Ramos (cell line): ENCODE results near the gene EFNA5.

Experiments used
- in situ Hi-C: fragments of 300-500 bp; cut with MboI; formaldehyde crosslinking; loops from one replicate; pipeline ENCODE4 v1.14.3; 2022; ENCODE audit warnings: low sequenced_read_pairs; ENCODE audit not compliant: unreplicated experiment

Gene EFNA5

GRCh38 chr5:107673368-107674136 is 2.8 kb upstream of the EFNA5 start:
- in situ Hi-C loops, result no loop called here

- in situ Hi-C loops, result no loop called here
These were observed 2.3 kb upstream of the EFNA5 start for GRCh38 chr5:107673039-107673367.

DNA sequence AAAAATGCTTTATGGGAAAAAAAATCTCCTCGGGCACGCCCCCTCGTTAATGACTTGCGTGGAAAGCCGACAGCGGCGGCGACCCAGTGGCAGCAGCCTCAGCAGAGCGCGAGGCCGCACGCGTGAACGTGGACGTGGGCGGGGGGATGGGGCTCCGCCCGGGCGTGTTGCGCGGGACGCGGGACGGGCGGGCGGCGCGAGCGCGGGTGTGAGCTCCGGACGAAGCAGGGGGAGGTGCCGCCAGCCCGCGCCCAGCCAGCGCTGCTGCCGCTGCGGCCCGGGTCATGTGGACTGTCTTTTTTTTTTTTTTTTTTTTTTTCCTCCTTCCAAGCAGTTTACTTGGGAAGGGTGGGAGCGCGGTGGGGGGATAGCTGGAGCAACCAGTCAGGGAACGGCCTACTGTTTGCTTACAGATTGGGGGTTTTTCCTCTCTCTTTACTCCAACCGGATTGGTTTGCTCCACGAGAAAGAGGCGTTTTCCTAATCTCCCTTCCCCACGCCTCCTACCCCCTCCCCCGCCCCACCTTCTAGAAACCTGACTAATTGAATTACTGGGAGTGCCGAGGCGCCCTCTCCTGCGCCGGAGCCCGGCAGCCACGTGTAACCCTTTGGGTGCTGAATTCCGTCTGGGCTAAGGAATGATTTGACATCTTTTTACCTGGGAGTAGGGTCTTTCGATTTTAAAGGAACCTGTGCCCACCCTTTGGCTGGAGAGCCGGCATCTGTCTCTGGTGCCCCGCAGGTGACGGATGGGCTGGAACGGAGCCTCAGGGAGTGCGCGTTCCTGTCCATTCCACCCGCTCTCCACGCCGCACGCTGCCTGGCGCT is 1.7 kb upstream of the EFNA5 start:
- in situ Hi-C loops, result no loop called here

GRCh38 chr5:107671742-107672210 is 1.0 kb upstream of the EFNA5 start:
- in situ Hi-C loops, result no loop called here

GRCh38 chr5:107670087-107670931 is 428 bp downstream of the EFNA5 start:
- in situ Hi-C loops, result no loop called here

DNA sequence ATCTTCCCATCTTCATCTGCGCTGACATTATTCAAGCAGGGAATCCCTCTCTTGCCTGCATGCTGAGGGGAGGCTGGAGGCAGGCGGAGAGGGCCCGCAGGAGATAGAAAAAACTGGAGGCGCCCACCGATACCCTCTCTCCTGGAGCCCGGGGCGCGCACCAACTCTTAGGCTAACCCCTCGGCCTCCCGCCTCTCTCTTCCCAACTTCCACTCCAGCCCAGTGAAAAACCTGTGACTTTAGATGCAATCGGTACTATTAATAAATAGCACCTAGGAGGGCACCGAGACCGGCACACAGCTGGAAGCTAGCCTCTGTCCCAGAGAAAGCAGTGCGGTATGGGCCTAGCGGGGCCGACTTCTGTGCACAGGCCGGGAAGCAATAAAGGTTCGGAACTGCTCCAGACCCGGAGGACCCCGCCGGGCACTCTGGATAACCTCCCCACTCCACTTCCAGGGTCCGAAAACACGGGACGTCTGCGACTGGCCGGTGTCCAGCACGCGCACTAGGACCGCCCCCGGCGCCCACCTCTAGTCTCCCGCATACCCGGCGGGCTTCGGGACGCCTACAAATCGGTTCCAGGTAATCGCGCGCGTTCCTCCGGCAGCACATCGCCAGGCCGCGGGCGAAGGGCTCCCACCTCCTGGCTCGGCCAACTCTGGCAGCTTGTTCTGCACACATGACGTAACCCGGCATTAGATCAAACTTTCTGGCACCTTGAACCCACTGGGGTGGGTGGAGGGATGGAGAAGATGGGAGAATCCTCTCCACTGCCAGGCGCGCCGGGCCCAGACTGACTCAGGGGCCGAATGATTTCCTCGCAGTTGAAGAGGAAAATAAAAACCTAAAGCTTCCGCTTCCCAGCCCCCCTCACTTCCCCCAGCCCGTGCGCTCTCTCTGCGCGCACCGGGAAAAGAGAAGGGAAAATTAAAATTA is 1.4 kb downstream of the EFNA5 start:
- in situ Hi-C loops, result no loop called here

GRCh38 chr5:107668154-107669095 is 2.3 kb downstream of the EFNA5 start:
- in situ Hi-C loops, result no loop called here

DNA sequence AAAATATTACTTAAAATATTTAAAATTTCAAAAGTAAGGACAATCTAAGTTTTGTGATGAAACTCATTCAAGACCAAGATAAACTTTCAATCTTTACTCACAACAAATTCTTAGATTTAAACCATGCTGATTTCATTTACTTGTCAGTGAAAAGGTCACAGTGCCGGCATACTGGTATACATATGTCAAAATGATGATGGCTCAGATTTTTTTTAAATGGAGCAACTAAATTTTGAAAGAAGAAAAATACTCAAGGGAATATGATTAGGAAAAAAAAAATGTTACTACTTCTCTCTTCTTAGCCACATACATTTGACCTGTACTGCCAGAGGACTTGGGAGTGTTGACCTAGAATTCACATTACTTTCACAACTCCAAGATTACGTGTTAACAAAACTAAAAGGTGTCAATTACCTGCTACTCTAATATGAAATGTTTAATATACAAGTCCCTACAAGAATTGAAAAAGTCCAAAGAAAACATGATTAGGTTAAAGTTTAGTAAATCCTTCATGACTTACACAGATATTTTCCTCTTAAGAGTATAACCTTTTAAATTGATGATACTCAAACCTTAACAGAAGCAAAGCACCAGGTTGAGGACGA is 4.6 kb downstream of the EFNA5 start:
- in situ Hi-C loops, result no loop called here

GRCh38 chr5:107665036-107665570 is 5.6 kb downstream of the EFNA5 start:
- in situ Hi-C loops, result no loop called here

- in situ Hi-C loops, result no loop called here
These were observed 7.0 kb downstream of the EFNA5 start for GRCh38 chr5:107663697-107664096.

DNA sequence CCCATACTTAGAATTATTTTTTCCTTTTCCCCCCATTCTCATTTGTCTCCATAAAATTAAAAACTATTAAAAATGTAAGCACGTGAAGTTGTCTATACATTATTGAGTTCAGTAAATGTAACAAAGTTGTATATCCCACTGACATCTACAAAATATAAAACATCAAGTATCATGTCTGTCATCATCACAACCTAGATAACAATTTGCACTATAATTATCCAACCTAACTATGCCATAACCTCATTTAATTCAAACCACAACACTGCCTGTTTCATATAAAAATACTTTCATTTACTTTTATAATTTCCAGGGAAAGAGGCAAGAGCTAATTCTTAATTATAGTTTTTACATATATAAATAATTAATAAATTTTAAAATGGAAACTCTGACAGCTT is 9.1 kb downstream of the EFNA5 start:
- in situ Hi-C loops, result no loop called here

GRCh38 chr5:107661038-107661649 is 9.6 kb downstream of the EFNA5 start:
- in situ Hi-C loops, result no loop called here

GRCh38 chr5:107658528-107658927 is 12.2 kb downstream of the EFNA5 start:
- in situ Hi-C loops, result no loop called here

DNA sequence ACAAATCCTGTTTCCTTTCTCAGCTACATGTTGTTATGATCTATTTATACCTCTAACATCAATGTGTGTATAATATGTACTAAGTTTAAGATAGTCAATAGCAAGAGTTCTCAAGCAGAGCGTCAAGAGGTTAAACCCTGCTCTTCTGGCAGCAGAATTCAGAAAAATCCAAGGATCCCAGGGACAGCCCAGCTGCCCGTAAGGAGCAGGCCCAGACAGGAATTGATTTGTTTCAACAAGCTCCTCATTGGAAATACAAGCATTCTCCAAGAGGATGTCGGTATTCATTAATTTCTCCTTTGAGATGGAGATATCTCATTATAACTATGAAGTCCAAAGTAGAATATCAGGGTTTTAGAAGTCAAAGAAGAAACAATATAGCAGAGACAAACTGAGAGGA is 14.9 kb downstream of the EFNA5 start:
- in situ Hi-C loops, result no loop called here

DNA sequence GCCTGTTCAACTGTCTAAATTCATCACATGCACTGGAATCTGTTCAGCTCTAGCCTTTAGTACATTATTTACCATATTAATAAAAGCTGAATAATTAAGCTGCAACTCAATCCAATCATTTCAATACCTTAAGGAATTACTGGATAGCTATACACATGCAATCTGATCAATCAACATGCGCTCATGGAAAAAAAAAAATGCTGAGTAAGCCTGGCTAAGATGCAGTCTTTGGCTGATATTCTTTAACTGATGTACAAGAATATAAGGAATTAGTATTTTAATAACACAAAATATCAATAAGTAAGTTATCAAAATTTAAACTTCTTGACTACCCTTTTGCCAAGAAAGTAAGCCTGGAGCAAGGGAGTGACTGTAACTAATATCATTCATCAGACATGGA is 15.9 kb downstream of the EFNA5 start:
- in situ Hi-C loops, result no loop called here

DNA sequence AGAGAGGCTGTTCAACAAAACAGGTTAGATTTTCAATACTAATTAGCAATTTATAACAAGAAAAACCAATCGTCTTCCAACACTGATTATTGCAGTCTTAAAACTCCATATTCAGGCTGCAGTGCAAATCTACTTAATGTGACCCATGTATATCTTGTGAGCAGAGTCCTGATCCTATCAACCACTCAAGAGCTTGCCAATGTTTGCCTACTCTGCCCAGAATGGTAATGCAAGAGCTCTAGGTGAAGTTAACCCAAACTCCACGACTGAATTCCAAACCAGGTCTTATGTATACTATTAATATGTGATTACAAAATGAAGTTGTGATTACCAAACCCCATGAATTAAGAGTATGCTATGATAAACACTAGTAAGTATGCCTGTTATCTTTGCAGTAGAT is 17.1 kb downstream of the EFNA5 start:
- in situ Hi-C loops, result no loop called here

GRCh38 chr5:107652839-107653607 is 17.7 kb downstream of the EFNA5 start:
- in situ Hi-C loops, result no loop called here
